Smooth muscle cell (in vitro differentiated cells): ENCODE measurements around the gene TIGD1. TPM values are rescaled to one million over a fixed set of nuclear protein-coding genes. Genes with fewer than 3 reads are reported as not detected.

Experiments
- DNase-seq: peaks from one replicate; lab custom pipeline; 2025; ENCODE audit not compliant: unreplicated experiment; lab: John Stamatoyannopoulos, UW
- H2AFZ ChIP-seq: fragments of 200-600 bp; sonication (generic); 2 replicates; pipeline ENCODE4 v1.6.0; 2016; ENCODE audit warnings: antibody characterized with exemption, low read depth, mild to moderate bottlenecking
- H3F3A ChIP-seq: fragments of 200-600 bp; sonication (generic); 2 replicates; pipeline ENCODE4 v1.6.0; 2017; ENCODE audit warnings: antibody characterized with exemption, low read depth
- H3K27ac ChIP-seq: fragments of 200-600 bp; sonication (generic); 2 replicates; pipeline ENCODE4 v1.5.1; 2016; ENCODE audit warnings: low read depth, mild to moderate bottlenecking
- H3K27me3 ChIP-seq: fragments of 200-600 bp; sonication (generic); 2 replicates; pipeline ENCODE4 v1.6.1; 2016; ENCODE audit warnings: low read depth, mild to moderate bottlenecking
- H3K36me3 ChIP-seq: fragments of 200-600 bp; sonication (generic); 2 replicates; pipeline ENCODE4 v1.5.1; 2016; ENCODE audit warnings: low read depth
- H3K4me1 ChIP-seq: fragments of 200-600 bp; sonication (generic); 2 replicates; pipeline ENCODE4 v1.5.1; 2016; ENCODE audit warnings: low read depth
- H3K4me2 ChIP-seq: fragments of 200-600 bp; sonication (generic); 2 replicates; pipeline ENCODE4 v1.6.0; 2016; ENCODE audit warnings: mild to moderate bottlenecking
- H3K4me3 ChIP-seq: fragments of 200-600 bp; sonication (generic); 2 replicates; pipeline ENCODE4 v1.5.1; 2016; ENCODE audit warnings: mild to moderate bottlenecking
- H3K79me2 ChIP-seq: fragments of 200-600 bp; sonication (generic); 2 replicates; pipeline ENCODE4 v1.6.0; 2016; ENCODE audit warnings: low read depth, mild to moderate bottlenecking
- H3K9ac ChIP-seq: fragments of 200-600 bp; sonication (generic); 2 replicates; pipeline ENCODE4 v1.6.0; 2016; ENCODE audit warnings: low read depth
- H3K9me3 ChIP-seq: fragments of 200-600 bp; sonication (generic); replicated peaks from 2 replicates; pipeline ENCODE4 v1.5.1; 2016; ENCODE audit warnings: low read depth
- H4K20me1 ChIP-seq: fragments of 200-600 bp; sonication (generic); 2 replicates; pipeline ENCODE4 v1.6.0; 2016; ENCODE audit warnings: low read depth
- WGBS: methylation state at CpG from one replicate; pipeline ENCODE4 v1.1.7; 2016; ENCODE audit warnings: low lambda C conversion rate; 5-methylcytosine and 5-hydroxymethylcytosine counted together
- polyA plus RNA-seq: library from polyadenylated mRNA; unstranded; fragments of >200 nt; fragmentation: Nextera tagmentation; extraction: Ambion mirVana; gene quantifications from 2 replicates; pipeline ENCODE4 v1.2.1, GENCODE V29; 2016
- total RNA-seq: library from RNA; depleted of rRNA; stranded (reverse); fragments of >200 nt; gene quantifications from 2 replicates; pipeline ENCODE4 v1.2.3, GENCODE V29; 2014
- TF ChIP-seq, protein P1 (sequence below): fragments of 200-600 bp; sonication (generic); IDR thresholded peaks from 2 replicates; pipeline ENCODE4 v1.5.1; 2017; ENCODE audit warnings: borderline replicate concordance, mild to moderate bottlenecking, antibody characterized with exemption; ENCODE audit not compliant: insufficient read depth, poor library complexity, severe bottlenecking

Gene TIGD1
- total and polyA plus RNA-seq, 2 experiments from 2014 or later, result 2.9 to 8.1 TPM

- H3K27me3 ChIP-seq, result peaks cover 41% of the 10 kb centered on the region
- no peaks in the 10 kb centered on the region for H3K79me2 ChIP-seq
- TF ChIP-seq, protein P1, sequence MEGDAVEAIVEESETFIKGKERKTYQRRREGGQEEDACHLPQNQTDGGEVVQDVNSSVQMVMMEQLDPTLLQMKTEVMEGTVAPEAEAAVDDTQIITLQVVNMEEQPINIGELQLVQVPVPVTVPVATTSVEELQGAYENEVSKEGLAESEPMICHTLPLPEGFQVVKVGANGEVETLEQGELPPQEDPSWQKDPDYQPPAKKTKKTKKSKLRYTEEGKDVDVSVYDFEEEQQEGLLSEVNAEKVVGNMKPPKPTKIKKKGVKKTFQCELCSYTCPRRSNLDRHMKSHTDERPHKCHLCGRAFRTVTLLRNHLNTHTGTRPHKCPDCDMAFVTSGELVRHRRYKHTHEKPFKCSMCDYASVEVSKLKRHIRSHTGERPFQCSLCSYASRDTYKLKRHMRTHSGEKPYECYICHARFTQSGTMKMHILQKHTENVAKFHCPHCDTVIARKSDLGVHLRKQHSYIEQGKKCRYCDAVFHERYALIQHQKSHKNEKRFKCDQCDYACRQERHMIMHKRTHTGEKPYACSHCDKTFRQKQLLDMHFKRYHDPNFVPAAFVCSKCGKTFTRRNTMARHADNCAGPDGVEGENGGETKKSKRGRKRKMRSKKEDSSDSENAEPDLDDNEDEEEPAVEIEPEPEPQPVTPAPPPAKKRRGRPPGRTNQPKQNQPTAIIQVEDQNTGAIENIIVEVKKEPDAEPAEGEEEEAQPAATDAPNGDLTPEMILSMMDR, result no peak
- H3F3A ChIP-seq, result no peaks in the 10 kb centered on the region
- no peak for DNase-seq
- no peaks in the 10 kb centered on the region for H3K9me3 ChIP-seq
- no peaks in the 10 kb centered on the region for H4K20me1 ChIP-seq
- WGBS, result 90% methylated on average over 13 of the region's 14 CpGs
- H3K4me1 ChIP-seq, result peaks cover 4% of the 10 kb centered on the region
- no peak overlapping the region for H2AFZ ChIP-seq
- H3K4me2 ChIP-seq, result no peak overlapping the region
- no peaks in the 10 kb centered on the region for H3K36me3 ChIP-seq
- no peak overlapping the region for H3K27ac ChIP-seq
- no peak overlapping the region for H3K4me3 ChIP-seq
- H3K9ac ChIP-seq, result no peak overlapping the region
Measured at GRCh38 chr2:232525199-232525598, 25.2 kb downstream of the TIGD1 start.

DNA sequence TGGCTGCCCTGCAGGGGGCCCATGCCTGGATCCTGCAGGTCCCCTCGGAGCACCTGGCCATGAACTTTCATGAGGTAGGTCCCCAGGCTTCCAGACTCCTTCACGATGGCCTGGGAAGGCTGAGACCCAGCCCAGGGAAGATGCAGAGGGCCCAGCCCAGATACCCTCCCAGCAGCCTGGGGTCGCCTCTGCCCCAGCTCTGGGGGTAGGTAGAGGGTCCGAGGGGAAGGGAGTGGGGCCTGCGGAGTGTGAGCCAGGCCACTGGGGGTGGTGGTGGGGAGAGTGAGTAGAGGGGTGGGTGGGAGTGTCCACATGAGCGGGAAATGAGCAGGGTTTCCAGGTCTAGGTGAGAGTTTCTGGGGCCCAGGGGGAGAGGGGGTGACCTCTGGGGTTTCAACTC, 25.6 kb downstream of the TIGD1 start:
- peaks cover 44% of the 10 kb centered on the region for H3K27me3 ChIP-seq
- TF ChIP-seq, protein P1, result no peak
- H3K27ac ChIP-seq, result no peak overlapping the region
- H3K4me1 ChIP-seq, result peaks cover 4% of the 10 kb centered on the region
- H2AFZ ChIP-seq, result no peak overlapping the region
- no peaks in the 10 kb centered on the region for H3K9me3 ChIP-seq
- H3K36me3 ChIP-seq, result no peaks in the 10 kb centered on the region
- no peaks in the 10 kb centered on the region for H3K79me2 ChIP-seq
- no peak overlapping the region for H3K4me3 ChIP-seq
- 77% methylated on average over 6 of the region's 6 CpGs for WGBS
- no peak overlapping the region for H3K9ac ChIP-seq
- H4K20me1 ChIP-seq, result no peaks in the 10 kb centered on the region
- no peak for DNase-seq
- no peaks in the 10 kb centered on the region for H3F3A ChIP-seq
- no peak overlapping the region for H3K4me2 ChIP-seq

- H3F3A ChIP-seq, result no peaks in the 10 kb centered on the region
- H4K20me1 ChIP-seq, result no peaks in the 10 kb centered on the region
- peaks cover 4% of the 10 kb centered on the region for H3K4me1 ChIP-seq
- H2AFZ ChIP-seq, result no peak overlapping the region
- H3K4me2 ChIP-seq, result peak overlapping the region; percentile 82
- 3% methylated on average over 75 of the region's 75 CpGs for WGBS
- H3K9ac ChIP-seq, result no peak overlapping the region
- H3K79me2 ChIP-seq, result no peaks in the 10 kb centered on the region
- peak overlapping the region; percentile 46 for H3K4me3 ChIP-seq
- TF ChIP-seq, protein P1, result peak; percentile 21
- DNase-seq, result no peak
- peaks cover 44% of the 10 kb centered on the region for H3K27me3 ChIP-seq
- no peaks in the 10 kb centered on the region for H3K9me3 ChIP-seq
- H3K36me3 ChIP-seq, result no peaks in the 10 kb centered on the region
- no peak overlapping the region for H3K27ac ChIP-seq
Measured at GRCh38 chr2:232523682-232524597, 26.4 kb downstream of the TIGD1 start.

DNA sequence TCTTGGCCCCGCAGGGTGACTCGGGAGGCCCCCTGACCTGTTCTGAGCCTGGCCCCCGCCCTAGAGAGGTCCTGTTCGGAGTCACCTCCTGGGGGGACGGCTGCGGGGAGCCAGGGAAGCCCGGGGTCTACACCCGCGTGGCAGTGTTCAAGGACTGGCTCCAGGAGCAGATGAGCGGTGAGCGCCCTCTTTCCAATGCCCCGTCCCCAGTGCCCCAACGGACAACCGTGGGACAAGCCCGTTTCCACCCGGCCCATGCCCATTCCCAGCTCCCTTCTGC, 27.0 kb downstream of the TIGD1 start:
- no peak overlapping the region for H3K27ac ChIP-seq
- DNase-seq, result no peak
- TF ChIP-seq, protein P1, result no peak
- H3K9ac ChIP-seq, result no peak overlapping the region
- H3K4me3 ChIP-seq, result peak overlapping the region; percentile 46
- no peaks in the 10 kb centered on the region for H3K79me2 ChIP-seq
- H4K20me1 ChIP-seq, result no peaks in the 10 kb centered on the region
- H3K4me1 ChIP-seq, result peaks cover 4% of the 10 kb centered on the region
- H3K9me3 ChIP-seq, result no peaks in the 10 kb centered on the region
- H3K36me3 ChIP-seq, result no peaks in the 10 kb centered on the region
- WGBS, result 36% methylated on average over 16 of the region's 16 CpGs
- H2AFZ ChIP-seq, result no peak overlapping the region
- H3K27me3 ChIP-seq, result peaks cover 44% of the 10 kb centered on the region
- peak overlapping the region; percentile 82 for H3K4me2 ChIP-seq
- H3F3A ChIP-seq, result no peaks in the 10 kb centered on the region
